Spleen (tissue), 7 donors: Measurements from ENCODE around the gene PSMF1.

Experiments
- POLR2AphosphoS5 ChIP-seq, 3 donors: sonication (generic); formaldehyde crosslinking; IDR thresholded peaks; one replicate each; pipeline ENCODE4 v1.5.1; 2017; ENCODE audit warnings: antibody characterized with exemption in 3 of 3
- TF ChIP-seq, protein P1 (sequence below), 11 experiments: fragments of 200-600 bp in 7 of 11; fragments of 450-650 bp in 4 of 11; sonication (generic) in 4 of 11; IDR thresholded peaks in 8 of 11; conservative IDR thresholded peaks in 3 of 11; 1 replicate in 7 of 11; 2 replicates in 4 of 11; pipeline versions ENCODE4 v1.4.0 to v1.8.0; 2016 to 2021; ENCODE audit warnings: antibody characterized with exemption in 11 of 11, inconsistent platforms in 4 of 11, mild to moderate bottlenecking in 1 of 11
- donor health status: DM: no; HTN: no; CAD: no; lungs with moderate emphysema.
- donor health status: DM: no; HTN: no; CAD: no.
- donor health status: DM: no; HTN: no; CAD: no.

DNA sequence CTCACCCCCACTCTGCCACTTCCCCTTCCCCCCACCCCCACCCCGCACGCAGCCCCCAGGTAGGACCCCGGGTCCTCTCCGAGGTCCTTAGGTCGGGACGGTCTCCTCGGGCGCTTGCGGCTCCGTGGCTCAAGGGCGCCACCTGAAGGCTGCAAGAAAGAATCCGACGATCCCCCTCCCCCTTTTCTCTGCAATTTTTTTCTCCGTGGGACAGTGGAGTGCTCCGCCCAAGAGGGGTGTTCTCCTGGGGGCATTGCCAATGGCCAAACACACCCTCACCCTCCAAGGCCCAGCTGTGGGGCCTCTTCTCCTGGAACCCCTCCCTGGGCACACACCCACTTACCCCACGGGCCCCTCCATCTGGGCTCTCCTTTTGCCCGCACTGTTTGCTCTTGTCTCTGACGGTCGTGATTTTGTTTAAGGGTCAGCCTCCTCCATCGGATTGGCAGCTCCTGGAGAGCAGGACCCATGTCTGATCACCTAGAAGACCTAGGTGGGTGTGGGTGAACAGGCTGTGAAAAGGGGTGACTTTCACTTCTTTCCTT is 67.5 kb downstream of the PSMF1 start:
- TF ChIP-seq POLR2AphosphoS5 (IDR thresholded peaks at IDR 0.05): no peak
- TF ChIP-seq, protein P1, sequence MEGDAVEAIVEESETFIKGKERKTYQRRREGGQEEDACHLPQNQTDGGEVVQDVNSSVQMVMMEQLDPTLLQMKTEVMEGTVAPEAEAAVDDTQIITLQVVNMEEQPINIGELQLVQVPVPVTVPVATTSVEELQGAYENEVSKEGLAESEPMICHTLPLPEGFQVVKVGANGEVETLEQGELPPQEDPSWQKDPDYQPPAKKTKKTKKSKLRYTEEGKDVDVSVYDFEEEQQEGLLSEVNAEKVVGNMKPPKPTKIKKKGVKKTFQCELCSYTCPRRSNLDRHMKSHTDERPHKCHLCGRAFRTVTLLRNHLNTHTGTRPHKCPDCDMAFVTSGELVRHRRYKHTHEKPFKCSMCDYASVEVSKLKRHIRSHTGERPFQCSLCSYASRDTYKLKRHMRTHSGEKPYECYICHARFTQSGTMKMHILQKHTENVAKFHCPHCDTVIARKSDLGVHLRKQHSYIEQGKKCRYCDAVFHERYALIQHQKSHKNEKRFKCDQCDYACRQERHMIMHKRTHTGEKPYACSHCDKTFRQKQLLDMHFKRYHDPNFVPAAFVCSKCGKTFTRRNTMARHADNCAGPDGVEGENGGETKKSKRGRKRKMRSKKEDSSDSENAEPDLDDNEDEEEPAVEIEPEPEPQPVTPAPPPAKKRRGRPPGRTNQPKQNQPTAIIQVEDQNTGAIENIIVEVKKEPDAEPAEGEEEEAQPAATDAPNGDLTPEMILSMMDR (IDR thresholded peaks at IDR 0.05 in 8 of 11, conservative IDR thresholded peaks at IDR 0.05 in 3 of 11): peak in 7 of 11 experiments; percentile 1 to 56 (median 45)
